ENCODE results near the gene VPS52. TPM values are rescaled to one million over a fixed set of nuclear protein-coding genes. Genes with fewer than 3 reads are reported as not detected.

VPS52 gene, protein sequence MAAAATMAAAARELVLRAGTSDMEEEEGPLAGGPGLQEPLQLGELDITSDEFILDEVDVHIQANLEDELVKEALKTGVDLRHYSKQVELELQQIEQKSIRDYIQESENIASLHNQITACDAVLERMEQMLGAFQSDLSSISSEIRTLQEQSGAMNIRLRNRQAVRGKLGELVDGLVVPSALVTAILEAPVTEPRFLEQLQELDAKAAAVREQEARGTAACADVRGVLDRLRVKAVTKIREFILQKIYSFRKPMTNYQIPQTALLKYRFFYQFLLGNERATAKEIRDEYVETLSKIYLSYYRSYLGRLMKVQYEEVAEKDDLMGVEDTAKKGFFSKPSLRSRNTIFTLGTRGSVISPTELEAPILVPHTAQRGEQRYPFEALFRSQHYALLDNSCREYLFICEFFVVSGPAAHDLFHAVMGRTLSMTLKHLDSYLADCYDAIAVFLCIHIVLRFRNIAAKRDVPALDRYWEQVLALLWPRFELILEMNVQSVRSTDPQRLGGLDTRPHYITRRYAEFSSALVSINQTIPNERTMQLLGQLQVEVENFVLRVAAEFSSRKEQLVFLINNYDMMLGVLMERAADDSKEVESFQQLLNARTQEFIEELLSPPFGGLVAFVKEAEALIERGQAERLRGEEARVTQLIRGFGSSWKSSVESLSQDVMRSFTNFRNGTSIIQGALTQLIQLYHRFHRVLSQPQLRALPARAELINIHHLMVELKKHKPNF
- 14.1 to 20.3 TPM (median 17.1 TPM) in 5 replicates for total RNA-seq (2022; extraction: Qiagen RNA extraction)

DNA sequence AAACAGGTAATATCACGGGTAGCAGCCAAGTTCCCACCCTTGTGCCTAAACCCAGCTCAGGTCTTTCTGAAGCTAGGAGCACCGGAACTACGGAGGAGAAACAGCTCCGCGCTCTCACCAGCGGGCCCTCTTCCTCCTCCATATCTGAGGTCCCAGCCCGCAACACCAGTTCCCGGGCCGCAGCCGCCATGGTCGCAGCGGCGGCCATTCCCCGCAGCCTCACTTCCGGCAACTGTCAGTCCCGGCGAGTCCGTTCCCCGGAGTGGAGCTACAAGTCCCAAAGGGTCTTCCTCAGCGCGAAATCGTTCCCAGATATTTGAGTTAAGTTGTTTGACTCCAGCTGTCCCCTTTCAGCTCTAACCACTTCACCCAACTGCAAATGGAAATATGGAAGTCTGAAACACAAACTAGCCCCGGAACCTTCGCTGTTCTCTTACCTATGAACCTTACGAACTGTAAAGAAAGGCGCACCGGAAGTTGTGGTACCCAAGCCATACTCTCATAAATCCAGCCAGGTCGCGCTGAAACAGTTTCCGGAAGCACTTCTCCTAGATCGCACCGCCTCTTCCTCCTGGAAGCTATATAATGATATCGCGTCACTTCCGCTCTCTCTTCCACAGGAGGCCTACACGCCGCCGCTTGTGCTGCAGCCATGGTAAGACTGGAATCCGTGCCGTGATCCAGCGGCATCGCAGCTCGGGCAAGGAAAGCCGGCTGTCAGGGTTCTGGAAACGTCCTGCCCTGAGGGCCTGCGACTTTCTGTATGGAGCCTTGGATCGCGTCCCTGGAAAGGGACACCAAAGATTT lies at the start of gene VPS52, which contains the start of gene RPS18:
VPS52 (minus strand) TSS at position 409 of the 807 bp plus-strand sequence; CDS start at position 208, 201 bp downstream.
RPS18 (plus strand) TSS at position 608 of the 807 bp plus-strand sequence; CDS start at position 653, 45 bp downstream.

DNA sequence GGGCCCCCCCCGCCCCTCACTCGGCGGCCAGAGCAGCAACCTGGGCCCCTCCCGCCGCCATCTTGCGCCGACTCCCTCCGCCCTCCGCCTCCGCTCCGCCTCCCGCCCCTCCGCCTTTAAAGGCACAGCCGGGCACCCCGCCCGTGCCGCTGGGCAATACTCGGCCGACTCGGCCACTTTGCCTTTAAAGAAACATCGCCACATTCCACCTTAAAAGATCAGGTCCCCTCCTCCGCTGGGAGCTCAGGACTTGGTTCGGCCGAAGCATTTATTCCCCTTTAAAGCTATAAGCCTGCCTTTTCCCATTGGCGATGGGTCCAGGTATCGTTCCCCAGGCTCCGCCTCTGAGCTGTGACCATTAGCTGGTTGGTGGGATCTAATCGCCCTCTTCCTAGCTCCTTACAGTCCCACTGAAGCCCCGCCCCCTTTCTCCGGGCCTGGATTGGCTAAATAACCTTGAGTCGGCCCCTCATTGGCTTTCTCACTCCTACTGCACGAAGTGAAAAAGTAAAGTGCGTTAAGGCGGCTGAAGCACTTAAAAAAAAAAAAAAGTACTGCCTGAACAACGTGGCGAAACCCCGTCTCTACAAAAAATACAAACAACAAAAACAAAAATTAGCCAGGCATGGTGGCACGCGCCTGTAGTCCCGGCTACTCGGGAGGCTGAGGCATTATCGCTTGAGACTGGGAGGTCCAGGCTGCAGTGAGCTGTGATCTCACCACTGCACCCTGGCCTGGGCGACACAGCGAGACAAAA lies 46.2 kb upstream of the VPS52 start, which contains the start of gene ZBTB22:
ZBTB22 (minus strand) TSS at position 76 of the 757 bp plus-strand sequence. CDS start 828 bp downstream, outside the sequence.

DNA sequence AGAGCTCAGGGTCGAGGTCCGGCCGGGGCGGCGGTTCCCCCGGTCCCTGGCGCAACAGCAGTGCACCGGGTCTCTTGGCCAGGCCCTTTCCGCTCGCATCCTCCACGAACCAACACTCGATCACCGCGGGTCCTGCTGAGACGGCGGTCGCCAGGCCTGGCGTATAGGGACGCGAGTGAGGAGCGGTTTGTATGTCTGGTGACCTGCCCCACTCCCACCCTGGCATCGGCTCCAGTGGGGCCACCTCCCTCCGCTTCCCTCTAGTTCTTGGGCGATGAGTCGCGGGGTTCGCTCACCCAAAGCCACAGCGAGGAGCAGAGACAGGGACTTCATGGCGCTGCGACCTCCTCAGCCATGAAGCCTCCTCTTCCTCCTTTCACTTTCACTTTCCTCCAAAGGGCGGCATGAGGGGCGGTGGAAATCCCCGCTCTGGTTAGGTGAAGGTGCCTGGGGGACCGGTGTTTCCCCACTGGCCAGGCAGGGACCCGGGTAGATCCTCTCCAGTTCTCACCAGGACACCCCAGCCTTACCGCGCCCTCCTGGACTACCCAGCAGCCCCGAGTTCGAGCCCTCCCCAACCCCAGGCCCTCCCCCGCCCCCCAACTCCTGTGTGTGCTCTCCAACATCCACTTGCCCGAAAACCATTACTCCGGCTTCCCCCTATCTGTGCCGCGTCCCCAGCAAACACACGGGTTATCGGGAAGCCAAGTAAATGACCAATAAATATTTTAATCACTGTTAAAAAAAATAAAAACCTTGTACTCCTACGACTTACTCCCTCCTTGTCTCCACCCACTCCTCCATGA lies 42.2 kb upstream of the VPS52 start, which contains the start of gene TAPBP:
TAPBP (minus strand) TSS at position 370 of the 806 bp plus-strand sequence; CDS start at position 333, 37 bp downstream.

DNA sequence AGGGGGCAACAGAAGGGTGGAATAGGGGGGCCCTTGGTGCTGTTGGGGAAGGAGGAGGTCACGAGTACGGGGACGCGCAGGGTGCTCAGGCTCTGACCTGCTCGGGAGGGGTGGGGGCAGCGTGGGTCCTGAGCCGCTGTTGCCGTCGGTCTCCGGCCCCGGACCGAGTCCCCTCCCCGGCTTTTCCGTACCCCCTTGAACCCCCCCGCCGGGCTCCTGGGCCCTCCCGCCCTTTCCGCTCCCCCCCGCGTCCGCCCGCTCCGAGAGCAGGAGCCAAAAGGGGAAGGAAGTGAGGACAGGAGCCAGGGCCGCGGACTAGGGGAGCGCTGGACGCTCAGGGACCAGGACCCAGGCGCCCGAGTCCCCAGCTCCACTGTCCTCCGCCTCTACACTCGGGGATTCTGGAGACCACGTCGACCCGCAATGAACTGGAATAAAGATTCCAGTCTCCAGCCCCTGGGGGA lies 27.1 kb upstream of the VPS52 start, which contains the start of gene RGL2:
RGL2 (minus strand) TSS at position 170 of the 464 bp plus-strand sequence. CDS start 332 bp downstream, outside the sequence.

DNA sequence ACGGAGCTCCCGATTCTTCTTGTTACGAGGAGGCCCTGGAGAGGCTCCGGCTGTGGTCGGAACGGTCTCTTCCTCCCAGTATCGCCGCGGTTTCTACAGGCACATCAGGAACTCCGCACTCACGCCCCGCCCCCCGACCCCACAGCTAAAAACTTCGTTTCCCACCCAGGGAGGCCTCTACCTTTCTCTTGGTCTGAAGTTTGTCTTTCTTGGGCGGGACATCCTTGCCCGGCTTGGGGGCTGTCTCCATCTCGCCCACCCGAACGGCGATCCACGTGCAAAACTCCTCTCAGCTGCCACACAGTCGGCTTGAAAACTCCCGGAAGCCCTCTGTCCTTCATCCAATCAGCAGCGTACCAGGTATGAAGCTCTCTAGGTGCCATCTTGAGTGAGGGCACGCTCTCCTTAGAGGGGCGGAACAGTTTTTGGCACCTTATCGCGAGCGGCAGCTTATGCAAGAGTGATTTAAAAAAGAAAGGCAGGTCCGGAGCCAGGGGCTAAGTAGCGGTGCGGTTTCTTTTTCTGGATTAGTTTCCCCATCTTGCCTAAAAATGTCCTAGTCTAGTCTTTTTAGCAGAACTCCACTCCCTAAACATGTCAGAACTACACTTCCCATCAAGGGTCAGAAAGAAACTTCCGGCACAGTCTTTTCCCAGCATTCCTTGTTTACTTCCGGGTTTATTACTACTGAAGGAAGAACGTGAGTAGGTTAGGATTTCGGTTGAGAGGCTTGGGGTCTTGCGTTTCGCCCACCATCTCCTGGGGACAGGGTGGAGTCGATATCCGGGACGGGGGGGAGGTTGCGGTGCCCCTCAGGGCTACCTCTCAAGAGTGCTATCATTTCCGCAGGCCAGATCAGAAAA lies 17.5 kb upstream of the VPS52 start, which contains the start of the genes PFDN6 and WDR46:
PFDN6 (plus strand) TSS at position 681 of the 863 bp plus-strand sequence. CDS start 256 bp downstream, outside the sequence.
WDR46 (minus strand) TSS at position 319 of the 863 bp plus-strand sequence; CDS start at position 250, 69 bp downstream.

DNA sequence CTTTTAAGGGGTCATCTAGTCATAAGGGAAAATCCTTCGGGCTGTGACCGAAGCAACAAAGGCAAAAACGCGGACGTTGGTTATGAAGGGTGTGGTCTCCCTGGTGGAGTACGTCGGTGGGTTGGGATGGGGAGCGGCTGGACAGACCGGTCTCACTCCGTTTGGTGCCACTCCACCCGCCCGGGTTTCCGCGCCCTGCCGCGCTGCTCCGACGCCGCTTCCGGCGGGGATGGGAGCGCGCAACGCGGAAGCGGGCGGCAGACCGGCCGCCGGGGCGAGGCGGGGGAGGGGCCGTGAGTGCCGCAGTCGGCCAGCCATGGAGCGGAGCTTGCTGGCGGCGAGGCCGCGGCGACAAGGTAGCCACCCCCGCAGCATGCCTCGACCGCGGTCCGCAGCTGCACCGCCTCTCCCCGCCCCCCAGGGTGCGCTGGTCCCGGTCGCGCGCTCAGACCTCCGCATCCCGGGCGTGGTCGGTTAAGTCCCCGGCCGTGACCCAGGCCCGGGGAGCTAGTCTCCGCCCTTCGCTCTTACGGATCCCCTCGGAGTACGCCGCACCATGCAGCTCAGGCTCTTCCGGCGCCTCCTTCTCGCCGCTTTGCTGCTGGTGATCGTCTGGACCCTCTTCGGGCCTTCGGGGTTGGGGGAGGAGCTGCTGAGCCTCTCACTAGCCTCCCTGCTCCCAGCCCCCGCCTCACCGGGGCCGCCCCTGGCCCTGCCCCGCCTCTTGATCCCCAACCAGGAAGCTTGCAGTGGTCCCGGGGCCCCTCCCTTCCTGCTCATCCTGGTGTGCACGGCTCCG lies 5.4 kb upstream of the VPS52 start, which contains the start of gene B3GALT4:
B3GALT4 (plus strand) TSS at position 260 of the 799 bp plus-strand sequence; CDS start at position 557, 297 bp downstream.

DNA sequence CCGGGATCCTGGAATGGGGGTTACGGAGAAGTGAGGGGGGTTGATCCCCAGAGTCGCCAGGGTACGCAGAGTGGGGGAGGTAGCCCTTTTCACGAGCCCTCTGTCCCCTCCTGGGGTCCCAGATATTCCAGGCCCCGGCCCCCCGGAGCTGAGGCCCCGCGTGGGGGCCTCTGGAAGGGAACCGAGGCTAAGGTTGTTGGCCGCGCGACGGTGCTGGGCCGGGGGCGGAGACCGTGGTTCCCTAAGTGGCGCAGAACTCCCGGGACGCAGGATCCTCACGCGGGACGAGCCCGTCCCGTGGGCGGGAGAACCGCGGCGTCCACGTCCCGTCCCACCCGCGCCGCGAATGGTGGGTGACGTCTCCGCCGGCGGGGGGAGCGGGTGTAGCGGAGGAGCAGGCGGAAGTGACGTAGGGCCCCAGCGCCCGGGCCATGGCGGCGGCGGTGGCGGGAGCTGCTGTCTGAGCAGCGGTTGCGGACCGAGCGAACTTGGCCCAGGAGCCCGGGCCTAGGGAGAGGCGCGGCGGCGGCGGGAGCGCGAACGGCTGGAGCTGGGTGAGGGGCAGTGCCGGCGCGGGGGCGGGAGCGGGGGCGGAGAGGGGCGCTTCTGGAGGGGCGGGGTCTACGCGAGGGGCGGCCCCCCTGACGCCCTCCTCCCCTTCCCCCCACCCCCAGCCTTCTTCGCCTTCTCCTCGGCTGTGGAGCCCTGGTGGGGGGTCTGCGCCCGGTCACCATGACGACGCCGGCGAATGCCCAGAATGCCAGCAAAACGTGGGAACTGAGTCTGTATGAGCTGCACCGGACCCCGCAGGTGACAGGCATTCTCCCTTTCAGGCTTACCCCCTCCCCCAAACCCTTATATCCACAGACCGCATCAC lies 63.3 kb downstream of the VPS52 start, which contains the start of gene RING1:
RING1 (plus strand) TSS at position 410 of the 877 bp plus-strand sequence; CDS start at position 733, 323 bp downstream.

DNA sequence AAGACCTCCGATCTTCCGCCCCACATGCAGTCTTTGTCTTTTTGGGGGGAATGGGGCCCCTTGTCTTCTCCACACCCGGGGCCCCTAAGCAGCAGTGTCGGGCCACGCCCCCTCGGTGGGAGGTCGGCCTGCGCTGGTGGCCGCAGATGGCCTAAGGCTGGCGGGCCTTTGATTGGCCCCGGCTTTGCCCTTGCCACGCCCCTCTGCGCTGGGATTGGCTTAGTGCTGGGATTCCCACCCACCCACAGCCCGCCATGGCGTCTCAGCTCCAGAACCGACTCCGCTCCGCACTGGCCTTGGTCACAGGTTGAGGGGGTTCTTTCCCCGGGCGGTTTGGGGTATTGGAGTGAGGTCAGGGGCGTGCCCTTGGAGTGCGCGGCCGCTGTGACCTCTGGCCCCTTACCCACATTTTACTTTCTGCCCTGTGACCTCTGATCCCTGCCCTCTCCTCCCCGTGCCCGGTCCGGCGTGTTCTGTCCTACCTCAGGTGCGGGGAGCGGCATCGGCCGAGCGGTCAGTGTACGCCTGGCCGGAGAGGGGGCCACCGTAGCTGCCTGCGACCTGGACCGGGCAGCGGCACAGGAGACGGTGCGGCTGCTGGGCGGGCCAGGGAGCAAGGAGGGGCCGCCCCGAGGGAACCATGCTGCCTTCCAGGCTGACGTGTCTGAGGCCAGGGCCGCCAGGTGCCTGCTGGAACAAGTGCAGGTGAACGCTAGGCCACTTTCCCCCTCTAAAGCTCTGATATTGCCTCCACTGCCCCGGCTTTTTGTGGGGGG lies 67.1 kb downstream of the VPS52 start, which contains the start of gene HSD17B8:
HSD17B8 (plus strand) TSS at position 241 of the 776 bp plus-strand sequence; CDS start at position 255, 14 bp downstream.

Other genes with a start within 250 kb of the VPS52 start
- 0.05 to 0.22 TPM in 2 of 5 replicates, not detected in the others for gene HLA-DPA1, start 198.2 kb downstream of the VPS52 start, total RNA-seq (2022; extraction: Qiagen RNA extraction)
- not detected in 5 replicates for gene HLA-DPB1, start 195.9 kb downstream of the VPS52 start, total RNA-seq (2022; extraction: Qiagen RNA extraction)
- 0.52 to 1.2 TPM (median 0.92 TPM) in 5 replicates for gene COL11A2, start 79.4 kb downstream of the VPS52 start, total RNA-seq (2022; extraction: Qiagen RNA extraction)
- gene RXRB, start 71.2 kb downstream of the VPS52 start, total RNA-seq (2022; extraction: Qiagen RNA extraction), result 18.0 to 24.0 TPM (median 21.6 TPM) in 5 replicates
- gene SLC39A7, start 71.0 kb downstream of the VPS52 start, total RNA-seq (2022; extraction: Qiagen RNA extraction), result 111 to 117 TPM (median 113 TPM) in 5 replicates
- gene HSD17B8, start 67.2 kb downstream of the VPS52 start, total RNA-seq (2022; extraction: Qiagen RNA extraction), result 12.9 to 17.5 TPM (median 16.9 TPM) in 5 replicates
- 19.3 to 27.2 TPM (median 25.7 TPM) in 5 replicates for gene RING1, start 63.4 kb downstream of the VPS52 start, total RNA-seq (2022; extraction: Qiagen RNA extraction)
- gene RPS18, start 199 bp upstream of the VPS52 start, total RNA-seq (2022; extraction: Qiagen RNA extraction), result 2,485 to 2,639 TPM (median 2,575 TPM) in 5 replicates
- 0.42 to 0.93 TPM (median 0.72 TPM) in 5 replicates for gene B3GALT4, start 5.2 kb upstream of the VPS52 start, total RNA-seq (2022; extraction: Qiagen RNA extraction)
- 55.2 to 60.7 TPM (median 56.9 TPM) in 5 replicates for gene WDR46, start 17.4 kb upstream of the VPS52 start, total RNA-seq (2022; extraction: Qiagen RNA extraction)
- gene PFDN6, start 17.7 kb upstream of the VPS52 start, total RNA-seq (2022; extraction: Qiagen RNA extraction), result 98.0 to 128 TPM (median 112 TPM) in 5 replicates
- gene RGL2, start 27.1 kb upstream of the VPS52 start, total RNA-seq (2022; extraction: Qiagen RNA extraction), result 11.1 to 16.5 TPM (median 15.2 TPM) in 5 replicates
- gene TAPBP, start 42.2 kb upstream of the VPS52 start, total RNA-seq (2022; extraction: Qiagen RNA extraction), result 39.1 to 43.3 TPM (median 40.3 TPM) in 5 replicates
- gene ZBTB22, start 45.9 kb upstream of the VPS52 start, total RNA-seq (2022; extraction: Qiagen RNA extraction), result 2.3 to 4.3 TPM (median 4.1 TPM) in 5 replicates
- 34.7 to 45.1 TPM (median 36.7 TPM) in 5 replicates for gene DAXX, start 51.1 kb upstream of the VPS52 start, total RNA-seq (2022; extraction: Qiagen RNA extraction)
- 41.3 to 47.9 TPM (median 45.8 TPM) in 5 replicates for gene KIFC1, start 119.9 kb upstream of the VPS52 start, total RNA-seq (2022; extraction: Qiagen RNA extraction)
- gene PHF1, start 139.1 kb upstream of the VPS52 start, total RNA-seq (2022; extraction: Qiagen RNA extraction), result 12.9 to 20.5 TPM (median 18.7 TPM) in 5 replicates
- gene CUTA, start 146.2 kb upstream of the VPS52 start, total RNA-seq (2022; extraction: Qiagen RNA extraction), result 179 to 238 TPM (median 212 TPM) in 5 replicates
- gene SYNGAP1, start 148.2 kb upstream of the VPS52 start, total RNA-seq (2022; extraction: Qiagen RNA extraction), result 3.2 to 6.4 TPM (median 5.2 TPM) in 5 replicates
- gene ZBTB9, start 182.7 kb upstream of the VPS52 start, total RNA-seq (2022; extraction: Qiagen RNA extraction), result 10.5 to 11.9 TPM (median 11.8 TPM) in 5 replicates